Breast epithelium (tissue), 3 donors: ENCODE measurements around the gene F13A1.

ENCODE experiments used
- CTCF ChIP-seq, 3 donors: fragments of 450-650 bp; IDR thresholded peaks; one replicate each; pipeline ENCODE4 v1.5.1; 2016 to 2017; ENCODE audit warnings: antibody characterized with exemption in 3 of 3, mild to moderate bottlenecking in 3 of 3, moderate library complexity in 3 of 3
- POLR2A ChIP-seq: fragments of 450-650 bp; IDR thresholded peaks from one replicate; pipeline ENCODE4 v1.6.1; 2016; ENCODE audit warnings: antibody characterized with exemption, mild to moderate bottlenecking, moderate library complexity
- POLR2AphosphoS5 ChIP-seq, 3 donors: sonication (generic); formaldehyde crosslinking; IDR thresholded peaks; one replicate each; pipeline ENCODE4 v1.6.1; 2017; ENCODE audit warnings: antibody characterized with exemption in 3 of 3

GRCh38 chr6:6193221-6193745 lies 127.2 kb downstream of the F13A1 start:
- TF ChIP-seq CTCF (IDR thresholded peaks at IDR 0.05) (no peak), POLR2AphosphoS5 (IDR thresholded peaks at IDR 0.05) (no peak), POLR2A (no peak)
